K562 (cell line): ENCODE measurements around the gene NIPBL. TPM values are rescaled to one million over a fixed set of nuclear protein-coding genes. Genes with fewer than 3 reads are reported as not detected.

Experiments
- ATAC-seq: fragments of 200-7000 bp; cut with Tn5 transposase; 3 replicates; pipeline ENCODE4 v1.9.1; 2020; ENCODE audit warnings: moderate library complexity
- BruUV-seq: library from RNA; stranded (reverse); fragments of 400-500 nt; replicated peaks from 2 replicates; lab custom pipeline; 2021; lab: Mats Ljungman, UMichigan
- CTCF ChIA-PET: fragments of 300-600 bp; formaldehyde crosslinking; extraction: SDS; loops from one replicate; lab custom pipeline; 2021; ENCODE audit warnings: low intra/inter-chr PET ratio; lab: Yijun Ruan, JAX
- POLR2A ChIA-PET: fragments of 300-600, 350-650 bp; sonication (Branson Sonifier 250); formaldehyde crosslinking; extraction: SDS; loops from one replicate; lab custom pipeline; 2021; ENCODE audit warnings: antibody characterized with exemption, inconsistent platforms; lab: Yijun Ruan, JAX
- DNase-seq, 4 experiments: peaks; one replicate each; pipeline versions ENCODE4 v3.0.0 to v3.0.0-alpha.2; 2011 to 2018; ENCODE audit warnings: low spot score in 3 of 4, mixed read lengths in 3 of 4; ENCODE audit errors: extremely low read depth in 1 of 4
- FAIRE-seq: peaks from 2 replicates; lab custom pipeline; 2011; peaks lifted over from hg19 to GRCh38; lab: Jason Lieb, UNC
- H2AFZ ChIP-seq: 2 replicates; pipeline ENCODE4 v1.6.0; 2011; ENCODE audit warnings: low read depth, low read length, control low read depth, inconsistent platforms
- H3K27ac ChIP-seq: fragments of 200-600 bp; 3 replicates; pipeline ENCODE4 v1.8.0; 2011; ENCODE audit warnings: low read depth, mild to moderate bottlenecking, control low read depth, inconsistent platforms, low read length, moderate library complexity, mixed read lengths; ENCODE audit errors: extremely low read depth
- H3K27me3 ChIP-seq, 2 experiments: fragments of 300-600 bp in 1 of 2; 2 replicates in 1 of 2; 3 replicates in 1 of 2; pipeline versions ENCODE4 v1.6.0 to v1.8.0; 2011; ENCODE audit warnings: inconsistent platforms in 2 of 2, low read length in 2 of 2, mild to moderate bottlenecking in 1 of 2, mixed read lengths in 1 of 2, moderate library complexity in 1 of 2; ENCODE audit not compliant: control insufficient read depth in 2 of 2, insufficient read depth in 2 of 2
- H3K36me3 ChIP-seq: fragments of 300-600 bp; 3 replicates; pipeline ENCODE4 v1.8.0; 2011; ENCODE audit warnings: mild to moderate bottlenecking, low read length, inconsistent platforms; ENCODE audit not compliant: control insufficient read depth, insufficient read depth
- H3K4me1 ChIP-seq, 2 experiments: fragments of 200-600 bp in 1 of 2; replicated peaks in 1 of 2; 2 replicates in 1 of 2; 3 replicates in 1 of 2; pipeline versions ENCODE4 v1.5.1 to v1.8.0; 2011; ENCODE audit warnings: inconsistent platforms in 2 of 2, low read length in 2 of 2, mild to moderate bottlenecking in 1 of 2, mixed read lengths in 1 of 2, moderate library complexity in 1 of 2; ENCODE audit not compliant: control insufficient read depth in 2 of 2, insufficient read depth in 2 of 2
- H3K4me2 ChIP-seq: 2 replicates; pipeline ENCODE4 v1.6.1; 2011; ENCODE audit warnings: low read length, control low read depth, inconsistent platforms, mixed read lengths; ENCODE audit not compliant: insufficient read depth
- H3K4me3 ChIP-seq: fragments of 200-600 bp; sonication (generic), shearing (Covaris generic); 2 replicates; pipeline ENCODE4 v1.5.1; 2016; ENCODE audit warnings: control low read depth, inconsistent platforms
- H3K79me2 ChIP-seq: fragments of 200-600 bp; 3 replicates; pipeline ENCODE4 v1.8.0; 2011; ENCODE audit warnings: low read length, inconsistent platforms; ENCODE audit not compliant: control insufficient read depth, insufficient read depth
- H3K9ac ChIP-seq, 2 experiments: 2 replicates each; pipeline versions ENCODE4 v1.6.0 to v1.6.1; 2011; ENCODE audit warnings: low read depth in 2 of 2, low read length in 2 of 2, control low read depth in 1 of 2, inconsistent platforms in 1 of 2, mild to moderate bottlenecking in 1 of 2, mixed read lengths in 1 of 2; ENCODE audit not compliant: insufficient read depth in 1 of 2
- H3K9me1 ChIP-seq: one replicate; pipeline ENCODE4 v1.6.0; 2011; ENCODE audit warnings: inconsistent platforms, mild to moderate bottlenecking, low read length, moderate library complexity; ENCODE audit not compliant: control insufficient read depth, insufficient read depth
- H3K9me3 ChIP-seq: replicated peaks from 2 replicates; pipeline ENCODE4 v1.5.1; 2011; ENCODE audit warnings: low read depth, low read length, inconsistent platforms; ENCODE audit not compliant: control insufficient read depth, insufficient read depth
- H4K20me1 ChIP-seq: replicated peaks from 2 replicates; pipeline ENCODE4 v1.6.1; 2011; ENCODE audit warnings: low read length, inconsistent platforms, mixed read lengths; ENCODE audit not compliant: control insufficient read depth, insufficient read depth
- FIP1L1 ChIP-seq: fragments of 200-400 bp; formaldehyde crosslinking; IDR thresholded peaks from 2 replicates; pipeline ENCODE4 v1.6.1; 2018; ENCODE audit warnings: mild to moderate bottlenecking, low read depth, low read length; ENCODE audit not compliant: poor library complexity, severe bottlenecking
- HNRNPL ChIP-seq: fragments of 200-400 bp; formaldehyde crosslinking; IDR thresholded peaks from 2 replicates; pipeline ENCODE4 v1.6.1; 2017; ENCODE audit warnings: low read depth, mild to moderate bottlenecking, low read length
- TEAD2 ChIP-seq: fragments of 450-650 bp; IDR thresholded peaks from 2 replicates; pipeline ENCODE4 v1.6.1; 2016; ENCODE audit warnings: missing genetic modification characterization, control low read depth, missing compliant biosample characterization
- whole genome bisulfite sequencing: fragments of 100-300 bp; shearing (Covaris generic); methylation state at CpG from one replicate; pipeline ENCODE4 v1.1.6; 2016; ENCODE audit warnings: low coverage, mixed read lengths; ENCODE audit not compliant: insufficient coverage; ENCODE audit errors: missing lambda C conversion rate; 5-methylcytosine and 5-hydroxymethylcytosine counted together
- in situ Hi-C: fragments of 300-500 bp; cut with MboI; formaldehyde crosslinking; loops from 4 replicates; pipeline ENCODE4 v1.15.0; 2018; ENCODE audit warnings: inconsistent platforms, mixed read lengths
- intact Hi-C: fragments of 100-400 bp; cut with micrococcal nuclease; formaldehyde crosslinking; loops from 2 replicates; pipeline ENCODE4 v1.14.2; 2022
- polyA plus RNA-seq, 8 experiments: library from polyadenylated mRNA; depleted of rRNA in 4 of 8; stranded (reverse) in 5 of 8; unstranded in 3 of 8; fragments of >200 nt; fragmentation: Nextera tagmentation in 2 of 8; fragmentation: Illumina TruSeq in 1 of 8; extraction: Ambion mirVana in 2 of 8; extraction: Trizol in 1 of 8; gene quantifications; 2 replicates each; pipeline versions ENCODE4 v1.2.1 to v1.2.3, GENCODE V29; 2011 to 2014; ENCODE audit warnings: inconsistent platforms in 1 of 8, missing spikeins in 1 of 8
- total RNA-seq, 7 experiments: library from RNA; depleted of rRNA in 6 of 7; stranded (reverse); fragments of >200 nt in 6 of 7; fragmentation: Illumina TruSeq in 2 of 7; extraction: Trizol in 2 of 7; gene quantifications; 2 replicates each; pipeline versions ENCODE4 v1.2.1 to v1.2.3, GENCODE V29; 2011 to 2021; ENCODE audit warnings: low replicate concordance in 1 of 7
- TF ChIP-seq, protein P1 (sequence below), 2 experiments: fragments of 450-650 bp in 1 of 2; IDR thresholded peaks; 2 replicates each; pipeline ENCODE4 v1.6.1; 2011 to 2017; ENCODE audit warnings: low read depth in 2 of 2, antibody characterized with exemption in 1 of 2, borderline replicate concordance in 1 of 2, low read length in 1 of 2, mild to moderate bottlenecking in 1 of 2, mixed read lengths in 1 of 2; ENCODE audit not compliant: control insufficient read depth in 1 of 2

Gene NIPBL
- total and polyA plus RNA-seq, 9 of the 15 experiments (the other 6 are each of a cell fraction or from before 2014, with no cell fraction given) = 12.9 to 56.7 (median 38.9) TPM

DNA sequence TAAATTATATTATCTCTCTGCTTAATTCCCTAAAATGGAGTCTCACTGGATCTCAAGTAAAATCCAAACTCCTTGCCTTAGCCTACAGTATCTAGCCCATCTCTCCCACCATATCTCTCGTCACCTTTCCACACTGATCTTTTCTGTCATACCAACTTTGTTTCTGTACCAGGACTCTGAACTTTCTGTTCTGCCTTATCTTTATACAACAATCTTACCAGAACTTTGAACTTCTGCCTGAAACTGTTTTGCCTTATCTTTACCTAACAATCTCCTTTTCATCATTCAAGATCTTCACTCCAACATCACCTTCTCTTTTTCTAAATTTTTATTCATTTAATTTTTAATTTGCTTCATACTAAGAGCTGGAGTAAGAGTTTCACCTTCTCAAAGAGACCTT, 233.6 kb downstream of the NIPBL start (continued):
- TF ChIP-seq TEAD2 (tag) (no peak), FIP1L1 (no peak)
- TF ChIP-seq, all 486 proteins: peak for 0

DNA sequence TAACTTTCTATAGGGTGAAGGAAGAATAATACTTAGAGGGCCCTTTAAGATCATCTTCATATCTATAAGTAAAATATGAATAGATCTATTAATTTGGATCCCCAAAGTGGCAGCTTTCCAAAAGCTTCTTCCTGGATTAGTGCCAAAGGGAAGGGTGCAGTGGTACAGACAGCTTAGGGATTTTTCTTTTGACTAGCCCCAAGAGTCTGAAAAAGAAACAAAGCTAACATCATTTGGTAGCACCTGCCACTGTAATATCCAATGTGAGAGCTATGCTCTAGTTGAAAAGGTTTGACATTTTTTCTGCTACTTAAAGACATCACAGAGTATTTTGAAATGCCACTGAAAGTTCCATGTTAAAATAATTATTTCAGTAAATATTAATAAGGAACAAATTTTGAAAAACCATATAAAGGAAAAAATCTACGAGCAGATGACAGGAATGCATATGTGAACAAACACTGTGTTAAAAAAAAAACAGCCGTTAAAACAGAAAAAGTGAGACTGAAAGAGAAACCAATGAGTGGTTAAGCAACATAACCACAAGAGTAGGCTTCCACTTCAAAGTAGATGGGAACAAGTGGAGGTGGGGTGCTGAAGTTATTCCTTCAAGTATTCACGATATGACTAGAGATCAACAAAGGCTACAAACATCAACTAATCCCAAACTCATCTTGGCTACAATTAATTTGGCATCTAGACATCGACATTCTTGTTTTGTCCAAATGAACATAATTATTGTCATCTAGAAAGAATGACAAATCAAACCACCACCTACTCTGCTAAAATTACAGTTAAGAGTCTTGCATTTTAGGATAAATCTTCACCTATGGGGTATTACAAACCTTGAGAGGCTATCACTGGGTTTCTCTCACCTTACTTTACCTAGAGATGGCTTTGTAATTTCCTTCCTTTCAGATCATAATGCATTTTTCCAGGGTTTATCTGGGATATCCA, 235.1 kb downstream of the NIPBL start:
- DNase-seq (no peak), FAIRE-seq (no peak), ATAC-seq (no peak)
- BruUV-seq = no TSS peak
- Histone ChIP-seq H3K4me2 (no peak overlapping the region), H2AFZ (no peak overlapping the region), H3K4me1 (no peaks in the 10 kb centered on the region), H3K9ac (no peak overlapping the region), H3K79me2 (no peaks in the 10 kb centered on the region), H3K36me3 (no peaks in the 10 kb centered on the region), H3K4me3 (no peak overlapping the region), H3K9me3 (no peaks in the 10 kb centered on the region), H3K9me1 (no peaks in the 10 kb centered on the region), H4K20me1 (no peaks in the 10 kb centered on the region), H3K27me3 (peaks cover 4 to 8% of the 10 kb centered on the region in 2 experiments; a peak in 2 of 5 replicates), H3K27ac (no peak overlapping the region)
- intact Hi-C loops = loop anchor here (10.0 kb wide), 1 partner anchor 377 kb away; no protein-coding TSS in a partner anchor
- in situ Hi-C loops = no loop called here
- ChIA-PET POLR2A (no interaction called here), CTCF (interaction anchor here (0.7 kb wide), 1 partner anchor 1032 kb away, joined by 4 read pairs; no protein-coding TSS in a partner anchor)
- TF ChIP-seq, protein P1, sequence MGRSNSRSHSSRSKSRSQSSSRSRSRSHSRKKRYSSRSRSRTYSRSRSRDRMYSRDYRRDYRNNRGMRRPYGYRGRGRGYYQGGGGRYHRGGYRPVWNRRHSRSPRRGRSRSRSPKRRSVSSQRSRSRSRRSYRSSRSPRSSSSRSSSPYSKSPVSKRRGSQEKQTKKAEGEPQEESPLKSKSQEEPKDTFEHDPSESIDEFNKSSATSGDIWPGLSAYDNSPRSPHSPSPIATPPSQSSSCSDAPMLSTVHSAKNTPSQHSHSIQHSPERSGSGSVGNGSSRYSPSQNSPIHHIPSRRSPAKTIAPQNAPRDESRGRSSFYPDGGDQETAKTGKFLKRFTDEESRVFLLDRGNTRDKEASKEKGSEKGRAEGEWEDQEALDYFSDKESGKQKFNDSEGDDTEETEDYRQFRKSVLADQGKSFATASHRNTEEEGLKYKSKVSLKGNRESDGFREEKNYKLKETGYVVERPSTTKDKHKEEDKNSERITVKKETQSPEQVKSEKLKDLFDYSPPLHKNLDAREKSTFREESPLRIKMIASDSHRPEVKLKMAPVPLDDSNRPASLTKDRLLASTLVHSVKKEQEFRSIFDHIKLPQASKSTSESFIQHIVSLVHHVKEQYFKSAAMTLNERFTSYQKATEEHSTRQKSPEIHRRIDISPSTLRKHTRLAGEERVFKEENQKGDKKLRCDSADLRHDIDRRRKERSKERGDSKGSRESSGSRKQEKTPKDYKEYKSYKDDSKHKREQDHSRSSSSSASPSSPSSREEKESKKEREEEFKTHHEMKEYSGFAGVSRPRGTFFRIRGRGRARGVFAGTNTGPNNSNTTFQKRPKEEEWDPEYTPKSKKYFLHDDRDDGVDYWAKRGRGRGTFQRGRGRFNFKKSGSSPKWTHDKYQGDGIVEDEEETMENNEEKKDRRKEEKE (IDR thresholded peaks at IDR 0.05; ENCODE audit: borderline replicate concordance in 1 of 2, control insufficient read depth in 1 of 2, low read depth in 2 of 2, low read length in 1 of 2) = no peak
- no peak for TF ChIP-seq HNRNPL
- WGBS = 5% methylated on average over 4 of the region's 4 CpGs
